NCI-H82 treated with DMSO at 0.1 percent for 48 hours (cell line): ENCODE measurements around the gene MMEL1.
A peak's percentile ranks its signal among the peaks of the same experiment; 100 is the strongest.

Source experiments
- DNase-seq: peaks from one replicate; lab custom pipeline; 2025; ENCODE audit not compliant: unreplicated experiment; lab: John Stamatoyannopoulos, UW

MMEL1 gene

GRCh38 chr1:2593251-2593878 lies 39.5 kb downstream of the MMEL1 start:
- no peak for DNase-seq

- no peak for DNase-seq
Observed at GRCh38 chr1:2592672-2593071, 40.1 kb downstream of the MMEL1 start.

DNA sequence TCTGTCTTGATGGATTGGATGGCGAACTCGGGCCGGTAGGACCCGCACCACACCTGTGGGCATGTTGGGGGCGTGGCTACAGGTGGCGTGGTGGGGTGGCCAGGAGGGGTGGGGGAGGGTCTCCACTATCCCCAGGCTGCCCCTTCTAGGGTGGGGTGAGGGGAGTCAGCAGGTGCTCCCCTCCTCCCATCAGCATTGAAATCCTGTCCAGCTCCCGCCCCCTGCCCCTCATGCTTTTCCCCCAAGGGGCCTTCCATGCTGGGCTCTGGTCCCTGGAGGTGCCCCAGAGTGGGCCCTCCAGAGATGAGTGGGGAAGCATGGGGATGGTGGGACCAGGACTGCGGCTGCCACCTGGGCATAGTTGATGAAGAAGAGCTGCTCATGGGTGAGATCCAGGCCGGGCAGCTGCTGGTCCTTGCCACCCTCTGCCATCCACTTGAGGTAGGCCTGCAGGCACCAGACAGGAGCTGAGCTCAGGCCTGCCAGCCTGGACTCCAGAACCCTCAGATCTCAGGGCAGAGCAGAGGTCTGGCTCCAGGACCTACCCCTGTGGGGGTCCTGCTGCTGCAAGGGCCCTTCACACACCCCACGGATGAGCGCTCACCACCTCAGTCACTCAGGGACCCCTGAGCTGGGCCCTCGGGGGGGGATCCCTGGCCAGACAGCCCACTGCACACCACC lies 41.1 kb downstream of the MMEL1 start:
- DNase-seq: no peak

- DNase-seq: no peak
Observed at GRCh38 chr1:2591233-2591580, 41.6 kb downstream of the MMEL1 start.

DNA sequence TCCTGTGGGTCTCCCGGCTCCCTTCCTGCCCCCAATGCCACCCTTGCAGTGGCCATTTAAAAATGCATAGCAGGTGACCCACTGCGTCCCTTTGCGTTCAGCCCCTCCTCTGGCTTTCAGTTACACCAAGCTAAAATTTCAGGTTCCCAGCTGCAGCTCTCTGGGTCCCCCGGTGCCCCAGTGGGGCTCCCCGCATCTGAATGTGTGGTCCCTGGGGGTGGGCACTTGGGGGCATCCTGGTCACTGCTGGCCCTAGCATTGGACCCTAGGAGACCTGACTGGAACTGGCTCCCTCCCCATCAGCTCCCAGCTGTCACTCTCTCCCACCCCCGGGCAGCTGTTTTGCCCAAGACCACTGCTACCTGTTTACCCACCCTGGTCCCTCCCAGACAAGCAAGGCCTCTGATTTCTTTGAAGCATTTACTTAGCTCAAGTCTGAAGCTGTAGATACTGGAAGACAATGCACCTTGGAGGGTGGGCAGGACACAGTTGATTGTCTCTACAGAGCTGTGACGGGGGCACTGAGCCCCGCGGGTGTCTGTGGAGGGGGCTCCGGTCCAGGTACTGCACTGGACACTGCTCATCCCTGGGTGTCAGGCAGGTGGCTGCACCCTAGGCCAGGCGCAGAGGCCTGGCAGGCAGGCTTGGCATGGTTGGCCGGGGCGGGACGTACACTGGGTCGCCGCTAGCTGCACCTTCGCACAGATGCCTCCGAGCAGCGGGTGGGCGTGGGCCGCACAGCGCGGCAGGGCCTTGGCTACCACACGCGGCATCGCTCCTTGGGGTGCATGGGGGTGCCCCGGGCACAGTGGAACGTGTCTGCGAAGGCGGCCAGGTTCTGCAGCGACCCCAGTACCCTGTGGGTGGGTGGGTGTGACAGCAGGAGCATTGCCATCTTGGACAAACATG lies 42.3 kb downstream of the MMEL1 start:
- no peak for DNase-seq

- DNase-seq: no peak
Observed at GRCh38 chr1:2589431-2590232, 43.2 kb downstream of the MMEL1 start.

GRCh38 chr1:2588661-2589430 lies 44.0 kb downstream of the MMEL1 start:
- DNase-seq: no peak

DNA sequence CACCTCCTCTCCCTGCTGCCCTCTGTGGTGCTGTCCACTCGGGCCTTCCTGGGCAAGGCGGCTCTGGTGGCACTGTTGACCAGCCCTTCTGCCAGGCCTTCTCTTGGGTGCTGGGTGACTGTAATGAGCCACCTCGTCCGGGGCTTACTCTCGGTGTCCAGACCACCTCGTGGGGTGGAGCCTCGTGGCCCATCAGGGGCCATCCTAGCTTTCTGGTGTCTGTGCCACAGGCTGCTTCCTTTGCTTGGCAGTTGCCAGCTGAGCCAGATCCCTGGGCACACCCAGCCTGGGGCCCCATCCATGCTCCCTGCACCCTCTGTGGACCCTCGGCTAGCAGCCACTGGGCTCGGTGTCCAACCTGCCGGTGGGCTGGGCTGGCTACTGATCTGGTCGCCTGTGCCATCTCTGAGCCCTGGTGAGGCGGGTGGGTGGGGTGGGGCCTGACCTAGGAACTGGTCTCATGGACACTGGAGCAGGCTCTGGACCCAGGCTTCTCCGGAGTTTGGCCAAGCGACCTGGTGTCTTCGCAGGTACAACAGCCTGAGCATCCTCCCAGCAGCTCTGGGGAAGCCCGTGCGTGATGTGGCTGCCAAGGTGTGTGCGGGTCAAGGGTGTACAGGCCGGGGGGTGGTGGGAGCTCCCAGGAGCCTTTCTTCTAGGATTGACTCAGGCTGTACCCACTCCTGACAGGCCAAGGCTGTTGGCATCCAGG lies 44.8 kb downstream of the MMEL1 start:
- DNase-seq: no peak

DNA sequence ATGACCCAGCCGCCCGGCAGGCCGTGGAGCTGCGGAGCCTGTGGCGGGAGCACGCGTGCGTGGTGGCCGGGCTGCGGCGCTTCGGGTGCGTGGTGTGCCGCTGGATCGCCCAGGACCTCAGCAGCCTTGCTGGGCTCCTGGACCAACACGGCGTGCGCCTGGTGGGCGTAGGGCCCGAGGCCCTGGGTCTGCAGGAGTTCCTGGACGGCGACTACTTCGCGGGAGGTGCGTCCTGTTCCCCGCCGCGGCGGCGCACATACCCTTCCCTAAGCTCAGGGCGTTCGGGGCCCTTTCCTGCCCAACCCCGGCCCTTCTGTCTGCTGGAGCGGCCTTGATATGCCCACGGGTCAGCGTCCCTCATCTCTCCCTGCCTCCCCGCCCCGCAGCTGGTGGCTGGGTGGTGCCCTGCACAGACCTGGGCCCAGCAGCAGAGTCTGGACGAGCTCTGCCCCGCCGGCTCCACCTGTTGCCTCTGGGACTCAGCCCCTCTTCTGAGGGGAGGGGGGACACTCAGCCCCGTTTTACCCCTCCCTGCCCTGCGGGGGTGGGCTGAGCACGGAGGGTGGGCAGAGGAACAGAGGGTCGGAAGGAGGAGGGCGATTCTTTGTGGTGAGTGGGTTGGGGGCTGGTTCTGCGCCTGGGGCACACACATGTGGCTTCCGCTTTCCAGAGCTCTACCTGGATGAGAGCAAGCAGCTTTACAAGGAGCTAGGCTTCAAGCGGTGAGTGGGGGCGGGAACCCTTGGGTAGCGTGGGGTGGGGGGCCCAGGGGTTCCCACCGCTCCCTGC lies 45.6 kb downstream of the MMEL1 start:
- no peak for DNase-seq

DNA sequence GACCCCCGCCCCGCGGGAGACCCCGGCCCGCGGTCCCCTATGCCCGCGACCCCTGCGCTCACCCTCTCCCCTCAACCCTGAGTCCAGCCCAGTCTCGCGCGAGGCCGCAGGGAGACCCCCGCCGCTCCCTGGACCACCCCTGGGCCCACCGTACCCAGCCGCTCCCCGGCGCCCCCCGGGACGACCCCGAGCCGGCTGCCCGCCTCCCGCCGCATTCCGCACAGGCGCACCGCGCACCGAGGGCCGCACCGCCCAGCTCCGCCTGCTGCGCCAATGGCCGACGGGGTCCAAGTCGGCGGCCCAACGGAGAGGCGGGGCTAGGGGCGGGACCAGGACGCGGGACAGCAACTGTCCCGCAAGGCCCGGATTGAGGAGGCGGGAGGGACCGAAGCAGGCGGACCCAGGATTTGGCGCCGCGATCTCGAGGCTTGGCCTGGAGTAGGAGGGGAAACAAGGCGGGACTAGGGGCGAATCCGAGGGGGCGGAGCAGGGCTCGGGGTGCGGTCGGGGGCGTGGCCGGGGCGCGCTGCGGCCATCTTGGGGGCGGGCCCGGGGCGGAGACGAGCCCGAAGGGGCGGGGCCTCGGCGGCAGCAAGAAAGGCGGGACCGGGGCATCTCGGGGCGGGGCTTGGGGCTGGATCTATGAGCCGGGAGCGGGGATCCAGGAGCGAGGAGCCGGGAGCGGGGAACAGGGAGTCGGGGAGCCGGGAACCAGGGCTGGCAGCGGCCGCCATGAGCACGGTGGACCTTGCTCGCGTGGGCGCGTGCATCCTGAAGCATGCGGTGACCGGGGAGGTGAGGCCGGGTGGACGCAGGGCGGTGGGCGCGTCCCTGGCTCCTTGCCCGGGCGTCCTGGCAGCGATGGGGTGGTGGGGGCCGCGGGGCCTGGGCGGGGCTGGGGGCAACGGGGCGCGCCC lies 46.4 kb downstream of the MMEL1 start, which contains the start of gene PRXL2B:
PRXL2B (plus strand) TSS at position 624 of the 917 bp plus-strand sequence; CDS start at position 733, 109 bp downstream.
- DNase-seq: peak; percentile 86

DNA sequence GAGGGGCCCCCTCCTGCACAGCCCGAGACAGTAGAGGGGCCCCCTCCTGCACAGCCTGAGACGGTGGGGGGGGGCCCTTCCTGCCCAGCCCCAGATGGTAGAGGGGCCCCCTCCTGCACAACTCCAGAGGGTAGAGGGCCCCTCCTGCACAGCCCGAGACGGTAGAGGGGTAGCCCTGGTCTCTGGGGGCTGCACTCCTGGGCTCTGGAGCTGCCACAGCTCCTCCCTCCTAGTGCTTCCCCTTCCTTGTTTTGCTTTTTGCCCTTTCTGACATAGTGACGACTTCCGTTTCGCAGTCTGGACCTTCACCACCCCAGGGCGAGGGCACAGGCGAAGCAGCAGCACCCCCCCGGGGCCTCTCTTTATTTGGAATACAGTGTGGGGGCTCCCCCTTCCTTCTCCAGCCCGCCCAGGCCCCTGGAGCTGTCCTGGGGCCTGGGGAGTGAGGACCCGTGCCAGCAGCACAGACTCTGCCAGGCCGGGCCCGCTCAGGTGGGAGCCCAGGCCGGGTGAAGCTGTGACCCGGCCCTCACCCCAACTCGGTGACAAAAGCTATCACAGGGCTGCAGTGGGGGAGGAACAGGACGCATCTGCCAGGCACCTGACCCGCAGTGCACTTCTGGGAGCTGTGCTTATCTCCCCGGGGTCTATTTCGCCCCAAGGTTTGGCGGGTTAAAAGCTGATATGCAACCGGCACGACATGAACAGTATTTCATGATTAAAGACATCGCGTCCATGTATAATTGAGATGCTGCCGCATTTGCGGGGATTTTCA lies 47.3 kb downstream of the MMEL1 start:
- DNase-seq: no peak

DNA sequence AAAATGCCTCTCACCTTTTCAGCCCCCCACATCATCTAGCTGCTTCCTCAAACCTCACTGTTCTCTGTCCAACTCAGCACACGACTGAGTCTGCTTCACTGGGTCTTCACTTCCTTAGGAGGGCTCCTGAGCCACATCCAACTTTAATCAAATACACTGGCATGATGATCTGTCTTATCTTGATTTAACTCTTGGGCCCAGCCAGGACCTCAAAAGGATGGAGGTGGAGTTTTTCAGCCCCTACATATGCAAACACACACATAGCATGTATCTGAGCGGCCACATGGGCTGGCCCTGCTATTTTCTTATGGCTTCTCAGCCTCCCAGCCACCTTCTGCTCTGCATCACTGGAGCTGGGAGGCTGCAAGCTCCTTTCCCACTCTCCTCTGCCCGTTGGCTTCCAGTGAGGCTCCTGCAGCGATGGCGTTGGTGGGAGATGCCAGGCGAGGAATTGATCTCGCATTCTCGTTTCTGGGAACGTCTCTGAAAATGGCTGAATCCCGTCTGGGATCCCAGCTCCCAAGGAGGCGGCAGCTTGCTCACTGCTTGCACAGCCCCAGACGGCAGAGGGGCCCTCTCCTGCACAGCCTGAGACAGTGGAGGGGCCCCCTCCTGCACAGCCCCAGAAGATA lies 48.0 kb downstream of the MMEL1 start:
- DNase-seq: no peak

DNA sequence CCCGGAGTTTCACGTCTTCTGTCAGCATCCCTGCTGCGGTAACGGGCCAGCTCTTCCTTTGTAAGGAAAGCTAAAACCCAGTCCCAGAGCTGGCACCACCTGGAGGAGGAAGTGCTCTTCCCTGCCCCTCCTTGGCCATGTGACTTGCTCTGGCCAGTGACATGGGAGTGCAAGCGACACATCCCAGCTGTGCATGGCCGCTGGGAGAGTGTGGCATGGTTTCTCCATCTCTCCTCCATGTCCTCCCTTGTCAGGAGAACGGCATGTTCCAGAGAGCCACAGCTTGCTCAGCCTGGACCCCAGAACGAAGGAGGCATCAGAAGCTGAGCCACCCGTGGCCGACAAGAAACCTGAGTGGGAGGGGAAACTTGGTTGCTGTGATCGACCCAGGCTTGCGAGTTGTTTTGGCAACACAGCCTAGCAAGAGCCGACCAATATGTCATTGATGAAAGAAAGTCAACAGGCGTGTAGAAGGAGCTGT lies 48.9 kb downstream of the MMEL1 start:
- DNase-seq: no peak

DNA sequence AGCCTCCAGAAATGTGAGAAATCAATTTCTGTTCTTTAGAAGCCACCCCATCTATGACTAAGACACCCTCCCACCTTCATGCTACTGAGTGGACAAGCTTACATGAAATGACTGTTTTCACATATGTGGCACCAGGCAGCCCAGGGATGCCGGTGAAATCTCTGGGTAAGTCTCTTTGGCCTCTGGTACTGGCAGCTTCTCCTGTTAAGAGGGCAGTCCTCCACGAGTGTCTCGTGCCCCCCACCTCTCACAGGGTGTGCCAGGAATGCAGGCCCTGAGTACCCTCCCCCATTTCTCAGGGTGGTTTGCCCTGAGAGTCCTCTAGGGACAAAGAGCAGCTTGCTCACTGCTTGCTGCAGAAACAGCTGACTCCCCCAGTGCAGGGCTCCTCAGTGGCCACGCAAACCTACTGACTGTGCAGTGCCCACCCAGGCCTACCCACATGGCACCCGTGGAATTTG lies 49.5 kb downstream of the MMEL1 start:
- DNase-seq: no peak

GRCh38 chr1:2582391-2582790 lies 50.4 kb downstream of the MMEL1 start:
- DNase-seq: no peak

- DNase-seq: no peak
Observed at GRCh38 chr1:2580691-2581090, 52.1 kb downstream of the MMEL1 start.
